Cardiac muscle cell (in vitro differentiated cells and primary cell): ENCODE measurements around the gene TAF11L13. TPM values are rescaled to one million over a fixed set of nuclear protein-coding genes. Genes with fewer than 3 reads are reported as not detected.
"Not testable (repeated sequence)": the region's sequence is repeated elsewhere in the genome, so short reads cannot be mapped to it uniquely, and the experiment has no call there.

Source experiments
- DNase-seq, 2 donors: peaks; one replicate each; pipeline versions ENCODE4 v3.0.0 to v3.0.0-alpha.2; 2010 to 2017; ENCODE audit warnings: low read depth in 1 of 2, low spot score in 1 of 2
- H3K27ac ChIP-seq: fragments of 200-600 bp; sonication (generic); 2 replicates; pipeline ENCODE4 v1.5.1; 2016
- H3K27me3 ChIP-seq: fragments of 200-600 bp; sonication (generic); 2 replicates; pipeline ENCODE4 v1.6.0; 2016; ENCODE audit warnings: control low read depth
- H3K36me3 ChIP-seq: fragments of 200-600 bp; sonication (generic); 2 replicates; pipeline ENCODE4 v1.5.1; 2016; ENCODE audit warnings: control low read depth
- H3K4me1 ChIP-seq: fragments of 200-600 bp; sonication (generic); 2 replicates; pipeline ENCODE4 v1.8.1; 2017; ENCODE audit warnings: low read depth, mild to moderate bottlenecking, mixed run types
- H3K4me3 ChIP-seq: fragments of 200-600 bp; sonication (generic); 2 replicates; pipeline ENCODE4 v1.5.1; 2016; ENCODE audit warnings: mild to moderate bottlenecking
- H3K9me3 ChIP-seq: fragments of 200-600 bp; sonication (generic); 2 replicates; pipeline ENCODE4 v1.5.1; 2017; ENCODE audit warnings: low read depth, mild to moderate bottlenecking, control low read depth
- CTCF ChIP-seq: IDR thresholded peaks from 2 replicates; pipeline ENCODE4 v1.5.1; 2012; ENCODE audit warnings: low read depth, mild to moderate bottlenecking, low read length
- polyA plus RNA-seq: library from polyadenylated mRNA; unstranded; fragments of >200 nt; fragmentation: Nextera tagmentation; extraction: Ambion mirVana; gene quantifications from 2 replicates; pipeline ENCODE4 v1.2.1, GENCODE V29; 2016
- total RNA-seq: library from RNA; depleted of rRNA; stranded (reverse); fragments of >200 nt; gene quantifications from 2 replicates; pipeline ENCODE4 v1.2.3, GENCODE V29; 2016

TAF11L13 gene
- total and polyA plus RNA-seq, 2 experiments from 2014 or later, result not detected

GRCh38 chr5:17614872-17615605 is 16.8 kb upstream of the TAF11L13 start:
- Histone ChIP-seq H3K36me3 (no peaks in the 10 kb centered on the region), H3K9me3 (no peaks in the 10 kb centered on the region), H3K27ac (no peak overlapping the region), H3K27me3 (no peaks in the 10 kb centered on the region), H3K4me1 (no peaks in the 10 kb centered on the region), H3K4me3 (no peak overlapping the region)
- TF ChIP-seq CTCF, result no peak
- DNase-seq, result no peak

GRCh38 chr5:17619354-17619753 is 12.5 kb upstream of the TAF11L13 start:
- no peaks in the 10 kb centered on the region for H3K4me1 ChIP-seq
- H3K4me3 ChIP-seq, result no peak overlapping the region
- H3K36me3 ChIP-seq, result no peaks in the 10 kb centered on the region
- H3K9me3 ChIP-seq, result no peaks in the 10 kb centered on the region
- DNase-seq, result no peak
- H3K27me3 ChIP-seq, result no peaks in the 10 kb centered on the region
- no peak for TF ChIP-seq CTCF
- H3K27ac ChIP-seq, result no peak overlapping the region

- no peaks in the 10 kb centered on the region for H3K9me3 ChIP-seq
- H3K27me3 ChIP-seq, result no peaks in the 10 kb centered on the region
- no peaks in the 10 kb centered on the region for H3K4me1 ChIP-seq
- no peaks in the 10 kb centered on the region for H3K36me3 ChIP-seq
- no peak overlapping the region for H3K4me3 ChIP-seq
- H3K27ac ChIP-seq, result no peak overlapping the region
- TF ChIP-seq CTCF, result no peak
- no peak for DNase-seq
Observed at GRCh38 chr5:17620627-17621026, 11.3 kb upstream of the TAF11L13 start.

GRCh38 chr5:17625686-17626085 is 6.2 kb upstream of the TAF11L13 start:
- no peaks in the 10 kb centered on the region for H3K36me3 ChIP-seq
- no peak overlapping the region for H3K4me3 ChIP-seq
- H3K4me1 ChIP-seq, result no peaks in the 10 kb centered on the region
- no peaks in the 10 kb centered on the region for H3K9me3 ChIP-seq
- DNase-seq, result no peak
- no peak for TF ChIP-seq CTCF
- H3K27me3 ChIP-seq, result no peaks in the 10 kb centered on the region
- no peak overlapping the region for H3K27ac ChIP-seq

GRCh38 chr5:17634160-17634559 is 2.3 kb downstream of the TAF11L13 start, which contains the start of gene TAF11L14:
TAF11L14 (plus strand) TSS chr5:17634460.
- Histone ChIP-seq H3K36me3 (no peaks in the 10 kb centered on the region), H3K27ac (no peak within 1 kb of the TSS), H3K27me3 (no peaks in the 10 kb centered on the region), H3K4me3 (no peak within 1 kb of the TSS), H3K4me1 (no peaks in the 10 kb centered on the region), H3K9me3 (no peaks in the 10 kb centered on the region)
- no peak for TF ChIP-seq CTCF
- no peak for DNase-seq

- H3K27ac ChIP-seq, H3K9me3 ChIP-seq, DNase-seq, H3K4me1 ChIP-seq, H3K36me3 ChIP-seq, H3K27me3 ChIP-seq, H3K4me3 ChIP-seq: not testable (repeated sequence)
Observed at GRCh38 chr5:17649232-17649631, 17.3 kb downstream of the TAF11L13 start.

- H3K27me3 ChIP-seq, H3K4me1 ChIP-seq, H3K9me3 ChIP-seq, H3K27ac ChIP-seq, H3K36me3 ChIP-seq, H3K4me3 ChIP-seq, DNase-seq: not testable (repeated sequence)
Observed at GRCh38 chr5:17655201-17655759, 23.4 kb downstream of the TAF11L13 start.
